Activated CD4-positive, alpha-beta T cell treated with anti-CD3 and anti-CD28 coated beads for 36 hours (primary cell): ENCODE results near the gene GABRR1. TPM values are rescaled to one million over a fixed set of nuclear protein-coding genes. Genes with fewer than 3 reads are reported as not detected.
"Not testable (repeated sequence)": the region's sequence is repeated elsewhere in the genome, so short reads cannot be mapped to it uniquely, and the experiment has no call there.

Experiments used
- ATAC-seq: fragments of 200-7000 bp; cut with Tn5 transposase; one replicate; pipeline ENCODE4 v1.10.0; 2021; ENCODE audit warnings: mild to moderate bottlenecking, moderate library complexity
- CTCF ChIA-PET: fragments of 350-600 bp; sonication (Branson Sonifier 250); formaldehyde crosslinking; loops from one replicate; lab custom pipeline; 2021; ENCODE audit warnings: antibody characterized with exemption; lab: Charles Lee
- POLR2A ChIA-PET: fragments of 350-600 bp; sonication (Branson Sonifier 250); formaldehyde crosslinking; loops from one replicate; lab custom pipeline; 2021; ENCODE audit warnings: antibody characterized with exemption, inconsistent platforms; lab: Charles Lee
- DNase-seq: peaks from one replicate; pipeline ENCODE4 v3.0.0-alpha.2; 2020
- H3K27ac Mint-ChIP-seq: one replicate; pipeline ENCODE4 v1.8.0; 2021; ENCODE audit warnings: mixed read lengths
- H3K27me3 Mint-ChIP-seq: one replicate; pipeline ENCODE4 v1.8.0; 2021; ENCODE audit warnings: mixed read lengths
- H3K36me3 Mint-ChIP-seq: one replicate; pipeline ENCODE4 v1.8.0; 2021; ENCODE audit warnings: low read depth, mixed read lengths
- H3K4me1 Mint-ChIP-seq: one replicate; pipeline ENCODE4 v1.8.0; 2021; ENCODE audit warnings: mixed read lengths
- H3K4me3 Mint-ChIP-seq: one replicate; pipeline ENCODE4 v1.8.0; 2021; ENCODE audit warnings: mild to moderate bottlenecking, moderate library complexity, mixed read lengths
- H3K9me3 Mint-ChIP-seq: one replicate; pipeline ENCODE4 v1.8.0; 2021; ENCODE audit warnings: low read depth, mixed read lengths
- intact Hi-C, 2 experiments: fragments of 100-400 bp; cut with DNase I in 1 of 2; cut with micrococcal nuclease in 1 of 2; formaldehyde crosslinking; loops; one replicate each; pipeline versions ENCODE4 v1.14.2 to v1.15.1; 2022 to 2024; cut with DNase I, micrococcal nuclease
- total RNA-seq, 2 experiments: library from RNA; stranded (reverse); gene quantifications; one replicate each; pipeline ENCODE4 v1.2.3, GENCODE V29; 2021

Gene GABRR1
- total RNA-seq, 2 experiments from 2014 or later, result not detected

DNA sequence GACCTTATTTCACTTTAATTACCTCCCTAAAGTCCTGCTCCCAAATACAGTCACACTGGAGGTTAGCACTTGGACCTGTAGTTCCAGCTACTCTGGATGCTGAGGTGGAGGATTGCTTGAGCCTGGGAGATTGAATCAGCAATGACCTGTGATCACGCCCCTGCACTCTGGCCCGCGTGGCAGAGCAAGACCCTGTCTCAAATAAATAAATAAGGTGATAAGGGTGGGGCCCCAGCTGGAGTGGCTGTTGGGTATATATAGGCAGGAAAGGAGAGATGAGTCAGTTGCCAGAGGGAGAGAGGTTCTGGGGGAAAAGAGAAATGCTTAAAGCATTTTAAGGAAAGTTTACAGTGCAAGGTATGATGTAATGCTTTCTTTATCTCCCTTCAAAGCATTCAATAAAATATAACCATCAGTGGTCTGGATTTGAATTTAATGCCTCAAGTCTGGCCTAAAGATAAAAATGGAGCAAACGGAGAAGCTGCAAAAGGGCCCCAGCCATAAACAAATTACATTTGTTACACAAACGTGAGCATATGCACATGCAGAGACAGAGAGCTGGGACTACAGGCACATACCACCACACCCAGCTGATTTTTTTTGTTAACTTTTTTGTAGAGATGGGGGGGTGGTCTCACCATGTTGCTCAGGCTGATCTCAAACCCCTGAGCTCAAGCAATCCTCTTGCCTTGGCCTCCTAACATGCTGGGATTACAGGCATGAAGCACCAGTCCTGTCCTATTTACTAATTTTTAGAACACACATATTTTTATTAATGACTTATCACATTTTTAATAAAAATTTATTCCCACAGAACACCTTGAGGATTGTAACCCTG is 77.4 kb downstream of the GABRR1 start:
- ChIA-PET CTCF (interaction anchor here (0.8 to 1.7 kb wide), 4 partner anchors 17 to 156 kb away, joined by 3 to 5 read pairs (median 3); no protein-coding TSS in a partner anchor), POLR2A (interaction anchor here (0.5 to 0.8 kb wide), 2 partner anchors 61 to 62 kb away, joined by 3 to 5 read pairs; no protein-coding TSS in a partner anchor)
- no peak overlapping the region for H3K27ac Mint-ChIP-seq
- intact Hi-C loops, result loop anchor here in 1 of 2 experiments (1.0 to 10.0 kb wide), 2 partner anchors 9 to 695 kb away; no protein-coding TSS in a partner anchor
- peaks cover 10% of the 10 kb centered on the region for H3K4me1 Mint-ChIP-seq
- ATAC-seq (no peak), DNase-seq (no peak)
- H3K4me3 Mint-ChIP-seq, result no peak overlapping the region
- no peaks in the 10 kb centered on the region for H3K9me3 Mint-ChIP-seq
- no peaks in the 10 kb centered on the region for H3K36me3 Mint-ChIP-seq
- no peaks in the 10 kb centered on the region for H3K27me3 Mint-ChIP-seq

DNA sequence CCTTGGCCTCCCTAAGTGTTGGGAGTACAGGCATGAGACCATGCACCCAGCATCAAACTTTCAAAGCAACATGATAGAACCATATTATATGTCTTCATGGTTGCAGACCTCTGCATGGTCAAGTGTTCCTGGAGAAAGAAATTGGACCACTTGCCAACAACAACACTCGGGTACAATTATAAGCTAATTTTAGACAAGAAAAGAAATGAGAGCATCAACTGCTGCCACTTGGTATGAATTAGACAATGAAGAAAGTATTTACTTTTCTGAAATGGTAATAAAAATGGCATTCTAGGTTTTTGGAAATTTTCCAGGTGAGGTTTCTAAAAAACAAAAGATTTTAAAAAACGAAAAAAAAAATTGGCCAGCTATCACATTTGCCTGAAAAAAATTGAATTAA is 79.0 kb downstream of the GABRR1 start:
- no peak for ATAC-seq
- ChIA-PET POLR2A (interaction anchor here (0.7 kb wide), 1 partner anchor 113 kb away, joined by 5 read pairs; no protein-coding TSS in a partner anchor), CTCF (interaction anchor here (0.6 to 0.7 kb wide), 2 partner anchors 52 to 459 kb away, joined by 3 read pairs; no protein-coding TSS in a partner anchor)
- no peak for DNase-seq
- H3K9me3 Mint-ChIP-seq, result no peaks in the 10 kb centered on the region
- H3K4me1 Mint-ChIP-seq, result no peaks in the 10 kb centered on the region
- H3K27me3 Mint-ChIP-seq, result no peaks in the 10 kb centered on the region
- H3K4me3 Mint-ChIP-seq, result no peak overlapping the region
- H3K27ac Mint-ChIP-seq, result no peak overlapping the region
- intact Hi-C loops, result no loop called here
- no peaks in the 10 kb centered on the region for H3K36me3 Mint-ChIP-seq

DNA sequence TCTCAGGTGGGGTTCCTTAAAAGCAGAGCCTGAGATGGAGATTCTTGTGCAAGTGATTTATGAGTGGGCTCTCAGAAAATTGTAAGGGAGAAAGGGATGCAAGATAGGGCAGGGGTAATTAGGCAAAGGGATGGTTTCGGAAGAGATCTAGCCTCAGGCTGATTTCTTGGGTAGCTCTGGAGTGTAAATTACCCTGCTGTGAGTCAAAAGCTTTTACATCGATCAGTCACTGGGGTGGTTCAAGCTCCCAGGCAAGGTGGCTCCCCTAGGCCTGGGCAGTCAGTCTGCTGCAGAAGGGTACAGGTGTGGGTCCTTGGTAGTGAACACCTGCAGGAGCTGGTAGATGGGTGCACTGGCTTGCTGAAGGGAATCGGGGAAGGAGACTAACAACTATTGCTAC is 82.4 kb downstream of the GABRR1 start:
- ChIA-PET POLR2A (no interaction called here), CTCF (interaction anchor here (0.6 kb wide), 1 partner anchor 224 kb away, joined by 3 read pairs; no protein-coding TSS in a partner anchor)
- Mint-ChIP-seq H3K4me1 (no peaks in the 10 kb centered on the region), H3K9me3 (no peaks in the 10 kb centered on the region), H3K4me3 (no peak overlapping the region), H3K27me3 (no peaks in the 10 kb centered on the region), H3K36me3 (no peaks in the 10 kb centered on the region), H3K27ac (no peak overlapping the region)
- DNase-seq (no peak), ATAC-seq (no peak)
- intact Hi-C loops, result no loop called here

DNA sequence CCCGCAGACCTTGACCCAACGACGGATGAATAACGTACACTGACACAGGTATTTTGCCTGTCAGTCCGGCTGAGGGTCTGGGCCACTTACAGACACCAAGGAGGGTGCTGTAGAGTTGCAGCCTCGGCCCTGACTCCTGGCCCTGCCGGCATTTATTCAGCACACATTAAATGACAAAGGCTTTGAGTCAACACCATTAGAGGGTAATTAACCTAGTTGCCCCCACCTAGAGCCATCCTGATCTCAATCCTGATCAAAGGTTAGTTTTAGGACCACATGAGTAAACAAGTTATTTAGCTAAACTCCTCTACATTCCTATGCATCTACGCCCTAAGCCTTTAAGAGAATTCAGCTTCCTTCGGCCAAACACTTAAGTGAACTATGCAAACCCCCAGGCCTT is 83.2 kb downstream of the GABRR1 start:
- ATAC-seq, result no peak
- Mint-ChIP-seq H3K4me1 (no peaks in the 10 kb centered on the region), H3K27me3 (no peaks in the 10 kb centered on the region), H3K4me3 (no peak overlapping the region), H3K27ac (no peak overlapping the region), H3K36me3 (no peaks in the 10 kb centered on the region), H3K9me3 (no peaks in the 10 kb centered on the region)
- intact Hi-C loops, result no loop called here
- POLR2A ChIA-PET, result no interaction called here
- CTCF ChIA-PET, result interaction anchor here (0.6 kb wide), 1 partner anchor 225 kb away, joined by 3 read pairs; no protein-coding TSS in a partner anchor
- no peak for DNase-seq

DNA sequence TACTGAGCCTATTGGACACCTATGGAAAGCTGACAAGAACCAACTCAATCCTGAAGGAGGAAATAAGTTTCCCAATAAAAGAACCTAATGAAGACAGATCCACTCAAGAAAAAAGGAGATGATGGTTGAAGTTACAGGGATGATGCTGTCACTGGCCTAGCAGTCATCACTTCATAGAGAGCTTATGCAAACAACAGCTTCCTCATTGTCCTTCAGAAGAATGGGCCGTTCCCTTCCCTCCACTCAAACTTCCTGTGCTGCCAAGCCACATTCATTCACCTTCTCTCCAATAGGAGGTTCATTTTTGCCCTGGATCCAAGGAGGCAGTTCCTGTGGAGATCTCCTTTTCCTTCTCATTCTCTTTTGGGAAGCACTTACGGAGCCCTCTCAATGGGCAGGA is 85.1 kb downstream of the GABRR1 start:
- ATAC-seq (no peak), DNase-seq (no peak)
- ChIA-PET CTCF (interaction anchor here (0.9 to 1.1 kb wide), 2 partner anchors 9 to 150 kb away, joined by 3 to 5 read pairs; no protein-coding TSS in a partner anchor), POLR2A (no interaction called here)
- H3K4me1 Mint-ChIP-seq, result no peaks in the 10 kb centered on the region
- H3K36me3 Mint-ChIP-seq, result no peaks in the 10 kb centered on the region
- no peak overlapping the region for H3K4me3 Mint-ChIP-seq
- H3K27me3 Mint-ChIP-seq, result no peaks in the 10 kb centered on the region
- intact Hi-C loops, result no loop called here
- no peaks in the 10 kb centered on the region for H3K9me3 Mint-ChIP-seq
- no peak overlapping the region for H3K27ac Mint-ChIP-seq

DNA sequence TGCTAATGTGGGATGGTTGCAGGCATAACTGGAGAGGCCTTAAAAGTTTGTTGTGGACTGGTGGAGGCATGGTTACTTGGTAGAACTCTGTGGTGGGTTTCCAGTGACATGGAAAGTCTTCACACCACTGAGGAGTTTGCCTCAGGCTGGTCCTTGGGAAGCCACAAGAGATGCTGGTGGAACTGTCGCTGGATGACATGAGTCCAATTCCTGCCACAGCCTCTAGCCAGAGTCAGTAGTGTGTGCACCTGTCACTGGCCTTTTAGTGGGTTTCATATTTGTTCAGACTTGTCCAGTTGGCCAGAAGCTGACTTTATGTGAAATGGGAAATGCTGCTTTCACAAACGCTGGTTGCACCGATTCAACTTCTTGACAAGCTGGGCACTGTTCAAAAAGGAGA is 85.6 kb downstream of the GABRR1 start:
- Mint-ChIP-seq H3K27me3 (no peaks in the 10 kb centered on the region), H3K4me3 (no peak overlapping the region), H3K36me3 (no peaks in the 10 kb centered on the region), H3K4me1 (no peaks in the 10 kb centered on the region), H3K9me3 (no peaks in the 10 kb centered on the region), H3K27ac (no peak overlapping the region)
- CTCF ChIA-PET, result interaction anchor here (0.6 to 1.1 kb wide), 3 partner anchors 10 to 149 kb away, joined by 3 to 5 read pairs (median 3); no protein-coding TSS in a partner anchor
- no peak for ATAC-seq
- intact Hi-C loops, result no loop called here
- POLR2A ChIA-PET, result no interaction called here
- DNase-seq, result no peak

DNA sequence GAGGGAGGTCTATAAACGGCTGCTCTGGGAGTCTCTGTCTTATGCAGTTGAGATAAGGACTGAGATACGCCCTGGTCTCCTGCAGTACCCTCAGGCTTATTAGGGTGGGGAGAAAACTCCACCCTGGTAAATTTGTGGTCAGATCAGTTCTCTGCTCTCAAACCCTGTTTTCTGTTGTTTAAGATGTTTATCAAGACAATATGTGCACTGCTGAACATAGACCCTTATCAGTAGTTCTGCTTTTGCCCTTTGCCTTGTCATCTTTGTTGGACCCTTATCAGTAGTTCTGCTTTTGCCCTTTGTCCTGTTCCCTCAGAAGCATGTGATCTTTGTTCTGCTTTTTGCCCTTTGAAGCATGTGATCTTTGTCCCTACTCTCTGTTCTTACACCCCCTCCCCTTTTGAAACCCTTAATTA is 88.9 kb downstream of the GABRR1 start:
- POLR2A ChIA-PET, CTCF ChIA-PET, H3K9me3 Mint-ChIP-seq, H3K27ac Mint-ChIP-seq, ATAC-seq, intact Hi-C loops, H3K4me3 Mint-ChIP-seq, DNase-seq, H3K4me1 Mint-ChIP-seq, H3K27me3 Mint-ChIP-seq, H3K36me3 Mint-ChIP-seq: not testable (repeated sequence)

Other genes starting within 250 kb of the GABRR1 start
- gene PNRC1, start 136.6 kb downstream of the GABRR1 start, total RNA-seq, result 10 to 100 TPM; 85.6 to 93.7 TPM
- under 1 TPM; 0.26 to 0.27 TPM for gene SRSF12, start 99.3 kb downstream of the GABRR1 start, total RNA-seq
- 10 to 100 TPM; 14.1 to 17.4 TPM for gene PM20D2, start 71.3 kb downstream of the GABRR1 start, total RNA-seq
- gene GABRR2, start 97.9 kb upstream of the GABRR1 start, total RNA-seq, result under 1 TPM; 0.14 to 0.49 TPM
- 10 to 100 TPM; 18.7 to 21.7 TPM for gene UBE2J1, start 135.4 kb upstream of the GABRR1 start, total RNA-seq
- gene RRAGD, start 194.9 kb upstream of the GABRR1 start, total RNA-seq, result 10 to 100 TPM; 19.6 to 20.1 TPM
- gene ANKRD6, start 215.8 kb upstream of the GABRR1 start, total RNA-seq, result 1 to 10 TPM; 2.8 to 2.9 TPM